ENCODE results near the gene SFSWAP.

DNA sequence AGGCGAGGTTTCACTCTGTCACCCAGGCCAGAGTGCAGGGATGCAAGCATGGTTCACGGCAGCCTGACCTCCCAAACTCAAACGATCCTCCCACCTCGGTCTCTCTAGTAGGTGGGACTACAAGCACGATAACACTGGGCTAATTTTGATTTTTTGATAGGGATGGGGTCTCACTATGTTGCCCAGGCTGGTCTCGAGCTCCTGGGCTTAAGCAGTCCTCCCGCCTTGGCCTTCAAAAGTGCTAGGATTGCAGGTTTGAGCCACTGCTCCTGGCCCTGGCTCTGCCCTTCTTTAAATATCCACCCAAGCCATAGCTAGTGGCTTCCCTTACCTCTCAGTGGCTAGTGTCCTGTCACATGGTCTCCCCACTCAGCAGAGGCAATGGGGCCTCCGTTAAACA lies 17.8 kb downstream of the SFSWAP start:
- TF ChIP-seq POLR2AphosphoS5 (IDR thresholded peaks at IDR 0.05) (no peak), SMC3 (conservative IDR thresholded peaks at IDR 0.05; ENCODE audit: poor library complexity) (no peak)
- TF ChIP-seq, protein P1, sequence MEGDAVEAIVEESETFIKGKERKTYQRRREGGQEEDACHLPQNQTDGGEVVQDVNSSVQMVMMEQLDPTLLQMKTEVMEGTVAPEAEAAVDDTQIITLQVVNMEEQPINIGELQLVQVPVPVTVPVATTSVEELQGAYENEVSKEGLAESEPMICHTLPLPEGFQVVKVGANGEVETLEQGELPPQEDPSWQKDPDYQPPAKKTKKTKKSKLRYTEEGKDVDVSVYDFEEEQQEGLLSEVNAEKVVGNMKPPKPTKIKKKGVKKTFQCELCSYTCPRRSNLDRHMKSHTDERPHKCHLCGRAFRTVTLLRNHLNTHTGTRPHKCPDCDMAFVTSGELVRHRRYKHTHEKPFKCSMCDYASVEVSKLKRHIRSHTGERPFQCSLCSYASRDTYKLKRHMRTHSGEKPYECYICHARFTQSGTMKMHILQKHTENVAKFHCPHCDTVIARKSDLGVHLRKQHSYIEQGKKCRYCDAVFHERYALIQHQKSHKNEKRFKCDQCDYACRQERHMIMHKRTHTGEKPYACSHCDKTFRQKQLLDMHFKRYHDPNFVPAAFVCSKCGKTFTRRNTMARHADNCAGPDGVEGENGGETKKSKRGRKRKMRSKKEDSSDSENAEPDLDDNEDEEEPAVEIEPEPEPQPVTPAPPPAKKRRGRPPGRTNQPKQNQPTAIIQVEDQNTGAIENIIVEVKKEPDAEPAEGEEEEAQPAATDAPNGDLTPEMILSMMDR (IDR thresholded peaks at IDR 0.05; ENCODE audit: poor library complexity, severe bottlenecking): no peak

All from neural cell (in vitro differentiated cells).